ENCODE results near the gene NFATC2IP.
"Not testable (repeated sequence)": the region's sequence is repeated elsewhere in the genome, so short reads cannot be mapped to it uniquely, and the experiment has no call there.

The NFATC2IP gene

GRCh38 chr16:28926284-28926683 is 24.5 kb upstream of the NFATC2IP start:
- DNase-seq (ENCODE audit: low read depth), result not testable (repeated sequence)

- no peak for DNase-seq (ENCODE audit: low read depth)
Observed at GRCh38 chr16:28927815-28928214, 22.9 kb upstream of the NFATC2IP start.

GRCh38 chr16:28930203-28930602 is 20.5 kb upstream of the NFATC2IP start:
- no peak for DNase-seq (ENCODE audit: low read depth)

GRCh38 chr16:28930652-28931051 is 20.1 kb upstream of the NFATC2IP start:
- no peak for DNase-seq (ENCODE audit: low read depth)

- no peak for DNase-seq (ENCODE audit: low read depth)
Observed at GRCh38 chr16:28931801-28932225, 18.9 kb upstream of the NFATC2IP start, which contains the start of gene CD19. CD19 (plus strand) TSS chr16:28931971; CDS start chr16:28932001, 30 bp downstream.

- no peak for DNase-seq (ENCODE audit: low read depth)
Observed at GRCh38 chr16:28932339-28933141, 18.2 kb upstream of the NFATC2IP start.

- DNase-seq (ENCODE audit: low read depth), result no peak
Observed at GRCh38 chr16:28933171-28933570, 17.6 kb upstream of the NFATC2IP start.

GRCh38 chr16:28935346-28935745 is 15.4 kb upstream of the NFATC2IP start:
- DNase-seq (ENCODE audit: low read depth), result no peak

GRCh38 chr16:28935924-28936783 is 14.6 kb upstream of the NFATC2IP start:
- DNase-seq (ENCODE audit: low read depth), result peak; percentile 72

- no peak for DNase-seq (ENCODE audit: low read depth)
Observed at GRCh38 chr16:28936784-28937155, 14.0 kb upstream of the NFATC2IP start.

- DNase-seq (ENCODE audit: low read depth), result no peak
Observed at GRCh38 chr16:28937222-28937876, 13.4 kb upstream of the NFATC2IP start.

GRCh38 chr16:28938721-28939120 is 12.0 kb upstream of the NFATC2IP start:
- no peak for DNase-seq (ENCODE audit: low read depth)

- not testable (repeated sequence) for DNase-seq (ENCODE audit: low read depth)
Observed at GRCh38 chr16:28939825-28940224, 10.9 kb upstream of the NFATC2IP start.

- DNase-seq (ENCODE audit: low read depth), result no peak
Observed at GRCh38 chr16:28943281-28943680, 7.5 kb upstream of the NFATC2IP start.

- no peak for DNase-seq (ENCODE audit: low read depth)
Observed at GRCh38 chr16:28946681-28947080, 4.1 kb upstream of the NFATC2IP start.

GRCh38 chr16:28951410-28951943 is 740 bp downstream of the NFATC2IP start:
- no peak for DNase-seq (ENCODE audit: low read depth)

GRCh38 chr16:28958216-28958615 is 7.5 kb downstream of the NFATC2IP start:
- no peak for DNase-seq (ENCODE audit: low read depth)

GRCh38 chr16:28958836-28959235 is 8.1 kb downstream of the NFATC2IP start:
- DNase-seq (ENCODE audit: low read depth), result no peak

- no peak for DNase-seq (ENCODE audit: low read depth)
Observed at GRCh38 chr16:28964072-28964471, 13.3 kb downstream of the NFATC2IP start.

GRCh38 chr16:28964496-28964895 is 13.8 kb downstream of the NFATC2IP start:
- DNase-seq (ENCODE audit: low read depth), result no peak

- no peak for DNase-seq (ENCODE audit: low read depth)
Observed at GRCh38 chr16:28967156-28967555, 16.4 kb downstream of the NFATC2IP start.

- DNase-seq (ENCODE audit: low read depth), result not testable (repeated sequence)
Observed at GRCh38 chr16:28969696-28970095, 19.0 kb downstream of the NFATC2IP start.
